Measurements from ENCODE around the gene SIRPA. TPM values are rescaled to one million over a fixed set of nuclear protein-coding genes. Genes with fewer than 3 reads are reported as not detected.
A peak's percentile ranks its signal among the peaks of the same experiment; 100 is the strongest.

The SIRPA gene
- total RNA-seq, 1 donor from 2014 or later, result 130 TPM

- intact Hi-C loops (cut with DNase I), result no loop called here
- Histone ChIP-seq H3K27me3 (ENCODE audit: low read depth) (peaks cover 29% of the 10 kb centered on the region), H3K27ac (peak overlapping the region; percentile 80), H3K4me1 (peaks cover 53% of the 10 kb centered on the region), H3K4me3 (peak overlapping the region; percentile 33), H3K9me3 (no peaks in the 10 kb centered on the region), H3K36me3 (no peaks in the 10 kb centered on the region)
- TF ChIP-seq, protein P1, sequence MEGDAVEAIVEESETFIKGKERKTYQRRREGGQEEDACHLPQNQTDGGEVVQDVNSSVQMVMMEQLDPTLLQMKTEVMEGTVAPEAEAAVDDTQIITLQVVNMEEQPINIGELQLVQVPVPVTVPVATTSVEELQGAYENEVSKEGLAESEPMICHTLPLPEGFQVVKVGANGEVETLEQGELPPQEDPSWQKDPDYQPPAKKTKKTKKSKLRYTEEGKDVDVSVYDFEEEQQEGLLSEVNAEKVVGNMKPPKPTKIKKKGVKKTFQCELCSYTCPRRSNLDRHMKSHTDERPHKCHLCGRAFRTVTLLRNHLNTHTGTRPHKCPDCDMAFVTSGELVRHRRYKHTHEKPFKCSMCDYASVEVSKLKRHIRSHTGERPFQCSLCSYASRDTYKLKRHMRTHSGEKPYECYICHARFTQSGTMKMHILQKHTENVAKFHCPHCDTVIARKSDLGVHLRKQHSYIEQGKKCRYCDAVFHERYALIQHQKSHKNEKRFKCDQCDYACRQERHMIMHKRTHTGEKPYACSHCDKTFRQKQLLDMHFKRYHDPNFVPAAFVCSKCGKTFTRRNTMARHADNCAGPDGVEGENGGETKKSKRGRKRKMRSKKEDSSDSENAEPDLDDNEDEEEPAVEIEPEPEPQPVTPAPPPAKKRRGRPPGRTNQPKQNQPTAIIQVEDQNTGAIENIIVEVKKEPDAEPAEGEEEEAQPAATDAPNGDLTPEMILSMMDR (IDR thresholded peaks at IDR 0.05), result no peak
- ATAC-seq, result peak; percentile 15 to 57
- DNase-seq, result peak; percentile 69
Observed at GRCh38 chr20:1946762-1947534, 51.7 kb downstream of the SIRPA start.

DNA sequence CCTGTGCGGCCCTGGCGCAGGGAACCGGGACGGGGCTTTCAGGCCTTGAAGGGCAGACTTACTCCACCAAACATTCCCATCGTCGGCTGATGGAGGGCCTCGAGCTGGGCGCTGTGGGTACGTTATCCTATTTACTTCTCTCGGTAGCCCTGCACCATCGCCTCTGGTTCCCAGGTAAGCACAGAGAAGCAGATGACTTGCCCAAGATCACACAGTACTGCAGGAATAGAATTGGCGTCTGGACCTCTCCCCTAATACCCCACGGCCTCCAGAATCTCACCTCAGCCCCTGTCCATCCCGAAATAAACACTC lies 52.3 kb downstream of the SIRPA start:
- TF ChIP-seq, protein P1 (IDR thresholded peaks at IDR 0.05), result no peak
- no peaks in the 10 kb centered on the region for H3K36me3 ChIP-seq
- ATAC-seq (no peak), DNase-seq (no peak)
- intact Hi-C loops (cut with DNase I), result no loop called here
- peaks cover 53% of the 10 kb centered on the region for H3K4me1 ChIP-seq
- peak overlapping the region; percentile 80 for H3K27ac ChIP-seq
- H3K27me3 ChIP-seq (ENCODE audit: low read depth), result peaks cover 29% of the 10 kb centered on the region
- peak overlapping the region; percentile 33 for H3K4me3 ChIP-seq
- H3K9me3 ChIP-seq, result no peaks in the 10 kb centered on the region

GRCh38 chr20:1949347-1950100 lies 54.3 kb downstream of the SIRPA start:
- Histone ChIP-seq H3K27ac (no peak overlapping the region), H3K4me3 (no peak overlapping the region), H3K9me3 (no peaks in the 10 kb centered on the region), H3K36me3 (no peaks in the 10 kb centered on the region), H3K4me1 (peaks cover 36% of the 10 kb centered on the region), H3K27me3 (ENCODE audit: low read depth) (peaks cover 29% of the 10 kb centered on the region)
- TF ChIP-seq, protein P1 (IDR thresholded peaks at IDR 0.05), result no peak
- intact Hi-C loops (cut with DNase I), result no loop called here
- ATAC-seq, result no peak
- DNase-seq, result no peak

DNA sequence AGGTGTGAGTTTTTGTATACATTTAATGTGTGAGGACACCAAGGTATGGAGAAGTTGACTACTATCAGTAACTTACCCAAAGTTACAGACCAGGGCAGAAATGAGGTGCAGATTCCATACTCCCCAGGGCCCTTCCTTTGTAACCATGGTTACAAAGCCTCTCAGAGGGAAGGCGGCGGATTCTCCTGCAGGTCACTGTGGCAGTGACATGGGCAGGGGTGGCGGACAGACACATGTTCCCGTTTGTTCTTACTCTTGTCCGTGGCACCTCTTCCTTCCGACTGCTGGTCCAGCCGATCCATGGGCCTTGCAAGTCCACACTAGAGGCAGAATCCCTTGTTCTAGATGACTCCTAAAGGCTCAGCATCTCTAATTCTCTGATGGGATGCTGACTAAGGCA lies 55.6 kb downstream of the SIRPA start:
- Histone ChIP-seq H3K4me3 (no peak overlapping the region), H3K27me3 (ENCODE audit: low read depth) (peaks cover 19% of the 10 kb centered on the region), H3K27ac (no peak overlapping the region), H3K9me3 (no peaks in the 10 kb centered on the region), H3K4me1 (peaks cover 26% of the 10 kb centered on the region), H3K36me3 (no peaks in the 10 kb centered on the region)
- intact Hi-C loops (cut with DNase I), result no loop called here
- no peak for ATAC-seq
- TF ChIP-seq, protein P1 (IDR thresholded peaks at IDR 0.05), result no peak
- DNase-seq, result no peak

- peaks cover 11% of the 10 kb centered on the region for H3K27me3 ChIP-seq (ENCODE audit: low read depth)
- no peaks in the 10 kb centered on the region for H3K9me3 ChIP-seq
- no peak overlapping the region for H3K4me3 ChIP-seq
- no peaks in the 10 kb centered on the region for H3K36me3 ChIP-seq
- peaks cover 19% of the 10 kb centered on the region for H3K4me1 ChIP-seq
- intact Hi-C loops (cut with DNase I), result no loop called here
- H3K27ac ChIP-seq, result no peak overlapping the region
- no peak for DNase-seq
- no peak for ATAC-seq
- TF ChIP-seq, protein P1 (IDR thresholded peaks at IDR 0.05), result no peak
Observed at GRCh38 chr20:1951436-1952115, 56.4 kb downstream of the SIRPA start.

All from lower lobe of right lung (tissue), 2 donors.